SU-DHL-6 (cell line): ENCODE measurements around the gene PAX1.

Experiments used
- EZH2phosphoT487 ChIP-seq: fragments of 200-600 bp; sonication (generic), shearing (Covaris generic); conservative IDR thresholded peaks from 2 replicates; pipeline ENCODE4 v1.6.1; 2018; ENCODE audit warnings: mild to moderate bottlenecking, antibody characterized with exemption, low read length, moderate library complexity, mixed read lengths
- TF ChIP-seq, protein P1 (sequence below): fragments of 200-600 bp; sonication (generic); IDR thresholded peaks from one replicate; pipeline ENCODE4 v1.5.1; 2017; ENCODE audit warnings: antibody characterized with exemption, mild to moderate bottlenecking, low read length, moderate library complexity; ENCODE audit not compliant: insufficient read depth, poor library complexity, severe bottlenecking

DNA sequence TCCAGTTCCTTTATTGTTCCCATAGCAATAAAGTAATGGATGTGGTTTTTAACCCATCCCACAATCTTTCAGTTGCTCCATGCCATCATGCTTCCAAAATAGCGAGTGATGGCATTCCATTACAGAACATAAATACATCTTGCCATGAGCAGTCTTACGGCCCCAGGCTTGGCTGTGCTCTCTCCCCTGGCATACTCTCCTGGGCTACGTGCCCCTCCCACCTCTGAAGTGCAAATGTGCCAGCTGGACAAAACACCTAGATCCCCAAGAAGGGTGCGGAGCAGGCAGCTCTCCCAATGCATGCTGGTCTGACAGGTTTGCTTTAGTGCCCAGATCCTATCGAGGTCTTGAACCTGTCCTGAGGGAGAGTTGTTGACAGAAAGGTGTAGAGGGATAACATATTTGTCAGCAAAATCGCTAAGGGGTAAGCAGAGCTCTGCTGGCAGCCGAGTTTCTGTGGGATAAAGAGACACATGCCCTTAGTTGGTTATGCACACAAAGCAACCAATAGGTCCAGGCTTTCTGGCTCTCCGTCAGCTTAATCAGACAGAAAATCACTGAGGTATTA, 43.9 kb upstream of the PAX1 start:
- TF ChIP-seq, protein P1, sequence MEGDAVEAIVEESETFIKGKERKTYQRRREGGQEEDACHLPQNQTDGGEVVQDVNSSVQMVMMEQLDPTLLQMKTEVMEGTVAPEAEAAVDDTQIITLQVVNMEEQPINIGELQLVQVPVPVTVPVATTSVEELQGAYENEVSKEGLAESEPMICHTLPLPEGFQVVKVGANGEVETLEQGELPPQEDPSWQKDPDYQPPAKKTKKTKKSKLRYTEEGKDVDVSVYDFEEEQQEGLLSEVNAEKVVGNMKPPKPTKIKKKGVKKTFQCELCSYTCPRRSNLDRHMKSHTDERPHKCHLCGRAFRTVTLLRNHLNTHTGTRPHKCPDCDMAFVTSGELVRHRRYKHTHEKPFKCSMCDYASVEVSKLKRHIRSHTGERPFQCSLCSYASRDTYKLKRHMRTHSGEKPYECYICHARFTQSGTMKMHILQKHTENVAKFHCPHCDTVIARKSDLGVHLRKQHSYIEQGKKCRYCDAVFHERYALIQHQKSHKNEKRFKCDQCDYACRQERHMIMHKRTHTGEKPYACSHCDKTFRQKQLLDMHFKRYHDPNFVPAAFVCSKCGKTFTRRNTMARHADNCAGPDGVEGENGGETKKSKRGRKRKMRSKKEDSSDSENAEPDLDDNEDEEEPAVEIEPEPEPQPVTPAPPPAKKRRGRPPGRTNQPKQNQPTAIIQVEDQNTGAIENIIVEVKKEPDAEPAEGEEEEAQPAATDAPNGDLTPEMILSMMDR: no peak
- no peak for TF ChIP-seq EZH2phosphoT487
